Activated T-cell treated with anti-CD3 and anti-CD28 coated beads for 48 hours (primary cell): ENCODE results near the gene DHDDS.
A peak's percentile ranks its signal among the peaks of the same experiment; 100 is the strongest.
"Not testable (repeated sequence)": the region's sequence is repeated elsewhere in the genome, so short reads cannot be mapped to it uniquely, and the experiment has no call there.

Experiments used
- DNase-seq: peaks from one replicate; pipeline ENCODE4 v3.0.0-alpha.2; 2020; ENCODE audit warnings: low read depth

DHDDS gene

GRCh38 chr1:26475989-26476388 lies 43.9 kb downstream of the DHDDS start:
- no peak for DNase-seq

- no peak for DNase-seq
These were observed 44.8 kb downstream of the DHDDS start for GRCh38 chr1:26476958-26477357.

- no peak for DNase-seq
These were observed 45.5 kb downstream of the DHDDS start for GRCh38 chr1:26477446-26478152.

- DNase-seq = no peak
These were observed 46.0 kb downstream of the DHDDS start for GRCh38 chr1:26478159-26478558.

- DNase-seq = no peak
These were observed 46.9 kb downstream of the DHDDS start for GRCh38 chr1:26478988-26479387.

GRCh38 chr1:26482921-26483320 lies 50.8 kb downstream of the DHDDS start:
- DNase-seq = no peak

GRCh38 chr1:26483980-26484379 lies 51.9 kb downstream of the DHDDS start:
- DNase-seq = no peak

- DNase-seq = no peak
These were observed 58.0 kb downstream of the DHDDS start for GRCh38 chr1:26490155-26490554.

GRCh38 chr1:26493267-26493666 lies 61.1 kb downstream of the DHDDS start:
- DNase-seq = no peak

- DNase-seq = no peak
These were observed 61.8 kb downstream of the DHDDS start for GRCh38 chr1:26493938-26494337.

GRCh38 chr1:26496861-26497260 lies 64.7 kb downstream of the DHDDS start:
- DNase-seq = no peak

- no peak for DNase-seq
These were observed 66.8 kb downstream of the DHDDS start for GRCh38 chr1:26498894-26499293.

- peak; percentile 94 for DNase-seq
These were observed 68.5 kb downstream of the DHDDS start for GRCh38 chr1:26500488-26501175.

GRCh38 chr1:26510711-26511110 lies 78.6 kb downstream of the DHDDS start:
- not testable (repeated sequence) for DNase-seq

- DNase-seq = not testable (repeated sequence)
These were observed 83.7 kb downstream of the DHDDS start for GRCh38 chr1:26515836-26516235.

GRCh38 chr1:26516987-26517765 lies 85.1 kb downstream of the DHDDS start:
- DNase-seq = no peak

GRCh38 chr1:26517766-26518049 lies 85.6 kb downstream of the DHDDS start:
- DNase-seq = no peak

- DNase-seq = no peak
These were observed 86.2 kb downstream of the DHDDS start for GRCh38 chr1:26518355-26518754.

GRCh38 chr1:26520339-26520738 lies 88.2 kb downstream of the DHDDS start:
- no peak for DNase-seq
